HEK293 (cell line): ENCODE measurements around the gene FEM1A.

ENCODE experiments used
- BCL11A ChIP-seq: fragments of 450-650 bp; formaldehyde crosslinking; IDR thresholded peaks from 2 replicates; pipeline ENCODE4 v1.5.1; 2016; ENCODE audit warnings: low read depth, missing biosample characterization, missing genetic modification characterization
- GLI4 ChIP-seq: fragments of 450-650 bp; formaldehyde crosslinking; IDR thresholded peaks from 2 replicates; pipeline ENCODE4 v1.5.1; 2016; ENCODE audit warnings: missing biosample characterization, missing genetic modification characterization
- HOXA7 ChIP-seq: sonication (generic); formaldehyde crosslinking; IDR thresholded peaks from 2 replicates; pipeline ENCODE4 v1.8.1; 2022; ENCODE audit warnings: missing genetic modification reagents, borderline replicate concordance
- IKZF3 ChIP-seq: fragments of 450-650 bp; IDR thresholded peaks from 2 replicates; pipeline ENCODE4 v1.5.0; 2018; ENCODE audit warnings: missing biosample characterization, mild to moderate bottlenecking, missing genetic modification characterization, moderate library complexity
- KLF16 ChIP-seq: fragments of 450-650 bp; formaldehyde crosslinking; IDR thresholded peaks from 2 replicates; pipeline ENCODE4 v1.5.1; 2017; ENCODE audit warnings: missing biosample characterization, missing genetic modification characterization
- KLF8 ChIP-seq: fragments of 450-650 bp; formaldehyde crosslinking; IDR thresholded peaks from 2 replicates; pipeline ENCODE4 v1.5.1; 2016; ENCODE audit warnings: missing biosample characterization, missing genetic modification characterization
- MYNN ChIP-seq: fragments of 450-650 bp; formaldehyde crosslinking; IDR thresholded peaks from 2 replicates; pipeline ENCODE4 v1.5.1; 2016; ENCODE audit warnings: missing biosample characterization, missing genetic modification characterization, borderline replicate concordance
- SETDB1 ChIP-seq: IDR thresholded peaks from one replicate; pipeline ENCODE4 v1.6.1; 2017; ENCODE audit warnings: mild to moderate bottlenecking, low read length, moderate library complexity, mixed read lengths; ENCODE audit not compliant: insufficient read length
- SP2 ChIP-seq: fragments of 450-650 bp; formaldehyde crosslinking; IDR thresholded peaks from 2 replicates; pipeline ENCODE4 v1.5.1; 2016; ENCODE audit warnings: missing biosample characterization, missing genetic modification characterization
- SP7 ChIP-seq: fragments of 450-650 bp; formaldehyde crosslinking; IDR thresholded peaks from 2 replicates; pipeline ENCODE4 v1.5.1; 2016; ENCODE audit warnings: missing biosample characterization, missing genetic modification characterization
- YY1 ChIP-seq: fragments of 450-650 bp; formaldehyde crosslinking; IDR thresholded peaks from 2 replicates; pipeline ENCODE4 v1.5.1; 2018; ENCODE audit warnings: missing biosample characterization, missing genetic modification characterization
- ZBTB10 ChIP-seq: fragments of 450-650 bp; formaldehyde crosslinking; IDR thresholded peaks from 2 replicates; pipeline ENCODE4 v1.5.1; 2016; ENCODE audit warnings: missing biosample characterization, missing genetic modification characterization
- ZBTB8A ChIP-seq: fragments of 450-650 bp; formaldehyde crosslinking; IDR thresholded peaks from 2 replicates; pipeline ENCODE4 v1.5.1; 2016; ENCODE audit warnings: missing biosample characterization, missing genetic modification characterization
- ZEB2 ChIP-seq: fragments of 450-650 bp; formaldehyde crosslinking; IDR thresholded peaks from 2 replicates; pipeline ENCODE4 v1.5.1; 2016; ENCODE audit warnings: missing biosample characterization, missing genetic modification characterization
- ZFP37 ChIP-seq: fragments of 450-650 bp; formaldehyde crosslinking; IDR thresholded peaks from 2 replicates; pipeline ENCODE4 v1.5.1; 2016; ENCODE audit warnings: missing biosample characterization, missing genetic modification characterization
- ZNF184 ChIP-seq: fragments of 450-650 bp; IDR thresholded peaks from 2 replicates; pipeline ENCODE4 v1.5.1; 2018; ENCODE audit warnings: missing biosample characterization, mild to moderate bottlenecking, missing genetic modification characterization
- ZNF23 ChIP-seq: fragments of 450-650 bp; formaldehyde crosslinking; IDR thresholded peaks from 2 replicates; pipeline ENCODE4 v1.5.1; 2016; ENCODE audit warnings: missing biosample characterization, missing genetic modification characterization, borderline replicate concordance
- ZNF24 ChIP-seq: fragments of 450-650 bp; formaldehyde crosslinking; IDR thresholded peaks from 2 replicates; pipeline ENCODE4 v1.5.1; 2016; ENCODE audit warnings: missing biosample characterization, missing genetic modification characterization
- ZNF416 ChIP-seq: fragments of 450-650 bp; formaldehyde crosslinking; IDR thresholded peaks from 2 replicates; pipeline ENCODE4 v1.5.1; 2016; ENCODE audit warnings: missing biosample characterization, missing genetic modification characterization
- ZNF561 ChIP-seq: fragments of 450-650 bp; IDR thresholded peaks from 2 replicates; pipeline ENCODE4 v1.5.1; 2018; ENCODE audit warnings: missing biosample characterization, missing genetic modification characterization, borderline replicate concordance
- ZNF610 ChIP-seq: fragments of 450-650 bp; formaldehyde crosslinking; IDR thresholded peaks from 2 replicates; pipeline ENCODE4 v1.5.1; 2016; ENCODE audit warnings: missing biosample characterization, missing genetic modification characterization, borderline replicate concordance
- ZNF623 ChIP-seq: fragments of 450-650 bp; formaldehyde crosslinking; IDR thresholded peaks from 2 replicates; pipeline ENCODE4 v1.5.1; 2016; ENCODE audit warnings: missing biosample characterization, missing genetic modification characterization
- ZNF654 ChIP-seq: fragments of 450-650 bp; formaldehyde crosslinking; IDR thresholded peaks from 2 replicates; pipeline ENCODE4 v1.5.1; 2016; ENCODE audit warnings: low read depth, missing biosample characterization, missing genetic modification characterization
- ZNF670 ChIP-seq: fragments of 450-650 bp; formaldehyde crosslinking; IDR thresholded peaks from 2 replicates; pipeline ENCODE4 v1.5.1; 2016; ENCODE audit warnings: missing biosample characterization, missing genetic modification characterization, low read depth
- ZNF76 ChIP-seq: fragments of 450-650 bp; formaldehyde crosslinking; IDR thresholded peaks from 2 replicates; pipeline ENCODE4; 2016; ENCODE audit warnings: low read depth, missing biosample characterization, missing genetic modification characterization, borderline replicate concordance
- ZNF768 ChIP-seq: fragments of 450-650 bp; formaldehyde crosslinking; IDR thresholded peaks from 2 replicates; pipeline ENCODE4 v1.5.1; 2018; ENCODE audit warnings: missing biosample characterization, mild to moderate bottlenecking, missing genetic modification characterization
- ZXDB ChIP-seq: fragments of 450-650 bp; formaldehyde crosslinking; IDR thresholded peaks from 2 replicates; pipeline ENCODE4 v1.5.1; 2016; ENCODE audit warnings: missing biosample characterization, missing genetic modification characterization
- TF ChIP-seq, protein P1 (sequence below): fragments of 450-650 bp; formaldehyde crosslinking; IDR thresholded peaks from 2 replicates; pipeline ENCODE4 v1.5.1; 2017; ENCODE audit warnings: missing biosample characterization, missing genetic modification characterization
- TF ChIP-seq, protein P2 (sequence below): fragments of 450-650 bp; formaldehyde crosslinking; IDR thresholded peaks from 2 replicates; pipeline ENCODE4 v1.5.1; 2016; ENCODE audit warnings: missing biosample characterization, missing genetic modification characterization
- TF ChIP-seq, protein P3 (sequence below): fragments of 450-650 bp; formaldehyde crosslinking; IDR thresholded peaks from 2 replicates; pipeline ENCODE4 v1.5.1; 2016; ENCODE audit warnings: missing biosample characterization, missing genetic modification characterization, borderline replicate concordance
- TF ChIP-seq, protein P4 (sequence below): fragments of 450-650 bp; formaldehyde crosslinking; IDR thresholded peaks from 2 replicates; pipeline ENCODE4 v1.5.1; 2017; ENCODE audit warnings: missing biosample characterization, missing genetic modification characterization

FEM1A gene

GRCh38 chr19:4768934-4769777 lies 22.4 kb upstream of the FEM1A start (continued):
- TF ChIP-seq, protein P1, sequence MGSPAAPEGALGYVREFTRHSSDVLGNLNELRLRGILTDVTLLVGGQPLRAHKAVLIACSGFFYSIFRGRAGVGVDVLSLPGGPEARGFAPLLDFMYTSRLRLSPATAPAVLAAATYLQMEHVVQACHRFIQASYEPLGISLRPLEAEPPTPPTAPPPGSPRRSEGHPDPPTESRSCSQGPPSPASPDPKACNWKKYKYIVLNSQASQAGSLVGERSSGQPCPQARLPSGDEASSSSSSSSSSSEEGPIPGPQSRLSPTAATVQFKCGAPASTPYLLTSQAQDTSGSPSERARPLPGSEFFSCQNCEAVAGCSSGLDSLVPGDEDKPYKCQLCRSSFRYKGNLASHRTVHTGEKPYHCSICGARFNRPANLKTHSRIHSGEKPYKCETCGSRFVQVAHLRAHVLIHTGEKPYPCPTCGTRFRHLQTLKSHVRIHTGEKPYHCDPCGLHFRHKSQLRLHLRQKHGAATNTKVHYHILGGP (tag by site-specific recombination), result 0 out of 2 replicates have a peak, but pooled peaks have one; percentile 31
- TF ChIP-seq HOXA7, result peak; percentile 96
- TF ChIP-seq, protein P2, sequence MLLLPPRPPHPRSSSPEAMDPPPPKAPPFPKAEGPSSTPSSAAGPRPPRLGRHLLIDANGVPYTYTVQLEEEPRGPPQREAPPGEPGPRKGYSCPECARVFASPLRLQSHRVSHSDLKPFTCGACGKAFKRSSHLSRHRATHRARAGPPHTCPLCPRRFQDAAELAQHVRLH (tag by site-specific recombination), result peak; percentile 60
- TF ChIP-seq SP2, result peak; percentile 46; the same call in 1 of the 2 replicates
- TF ChIP-seq ZFP37 (tag by site-specific recombination), result peak; percentile 63; the same call in 1 of the 2 replicates
- TF ChIP-seq ZNF610 (tag by site-specific recombination), result peak; percentile 87
- TF ChIP-seq ZBTB10 (tag by site-specific recombination), result 0 out of 2 replicates have a peak, but pooled peaks have one; percentile 16
- TF ChIP-seq ZNF670 (tag by site-specific recombination), result no peak
- peak; percentile 82 for TF ChIP-seq IKZF3 (tag by site-specific recombination)
- 0 out of 2 replicates have a peak, but pooled peaks have one; percentile 7 for TF ChIP-seq ZNF623
- TF ChIP-seq ZEB2 (tag by site-specific recombination), result peak; percentile 96
- TF ChIP-seq KLF8 (tag by site-specific recombination), result peak; percentile 71
- TF ChIP-seq KLF16 (tag by site-specific recombination), result peak; percentile 39
- TF ChIP-seq ZNF416 (tag by site-specific recombination), result no peak
- TF ChIP-seq BCL11A, result 0 out of 2 replicates have a peak, but pooled peaks have one; percentile 34
- peak; percentile 80 for TF ChIP-seq ZXDB (tag by site-specific recombination)
- peak; percentile 81 for TF ChIP-seq ZNF24 (tag by site-specific recombination)
- TF ChIP-seq ZNF76 (tag by site-specific recombination), result 0 out of 2 replicates have a peak, but pooled peaks have one; percentile 14
- TF ChIP-seq SP7 (tag by site-specific recombination), result peak; percentile 75
- TF ChIP-seq ZNF768 (tag by site-specific recombination), result no peak
- TF ChIP-seq, protein P3, sequence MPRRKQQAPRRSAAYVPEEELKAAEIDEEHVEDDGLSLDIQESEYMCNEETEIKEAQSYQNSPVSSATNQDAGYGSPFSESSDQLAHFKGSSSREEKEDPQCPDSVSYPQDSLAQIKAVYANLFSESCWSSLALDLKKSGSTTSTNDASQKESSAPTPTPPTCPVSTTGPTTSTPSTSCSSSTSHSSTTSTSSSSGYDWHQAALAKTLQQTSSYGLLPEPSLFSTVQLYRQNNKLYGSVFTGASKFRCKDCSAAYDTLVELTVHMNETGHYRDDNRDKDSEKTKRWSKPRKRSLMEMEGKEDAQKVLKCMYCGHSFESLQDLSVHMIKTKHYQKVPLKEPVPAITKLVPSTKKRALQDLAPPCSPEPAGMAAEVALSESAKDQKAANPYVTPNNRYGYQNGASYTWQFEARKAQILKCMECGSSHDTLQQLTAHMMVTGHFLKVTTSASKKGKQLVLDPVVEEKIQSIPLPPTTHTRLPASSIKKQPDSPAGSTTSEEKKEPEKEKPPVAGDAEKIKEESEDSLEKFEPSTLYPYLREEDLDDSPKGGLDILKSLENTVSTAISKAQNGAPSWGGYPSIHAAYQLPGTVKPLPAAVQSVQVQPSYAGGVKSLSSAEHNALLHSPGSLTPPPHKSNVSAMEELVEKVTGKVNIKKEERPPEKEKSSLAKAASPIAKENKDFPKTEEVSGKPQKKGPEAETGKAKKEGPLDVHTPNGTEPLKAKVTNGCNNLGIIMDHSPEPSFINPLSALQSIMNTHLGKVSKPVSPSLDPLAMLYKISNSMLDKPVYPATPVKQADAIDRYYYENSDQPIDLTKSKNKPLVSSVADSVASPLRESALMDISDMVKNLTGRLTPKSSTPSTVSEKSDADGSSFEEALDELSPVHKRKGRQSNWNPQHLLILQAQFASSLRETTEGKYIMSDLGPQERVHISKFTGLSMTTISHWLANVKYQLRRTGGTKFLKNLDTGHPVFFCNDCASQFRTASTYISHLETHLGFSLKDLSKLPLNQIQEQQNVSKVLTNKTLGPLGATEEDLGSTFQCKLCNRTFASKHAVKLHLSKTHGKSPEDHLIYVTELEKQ (tag by site-specific recombination), result no peak
- TF ChIP-seq MYNN (tag by site-specific recombination), result peak; percentile 85
- TF ChIP-seq, protein P4, sequence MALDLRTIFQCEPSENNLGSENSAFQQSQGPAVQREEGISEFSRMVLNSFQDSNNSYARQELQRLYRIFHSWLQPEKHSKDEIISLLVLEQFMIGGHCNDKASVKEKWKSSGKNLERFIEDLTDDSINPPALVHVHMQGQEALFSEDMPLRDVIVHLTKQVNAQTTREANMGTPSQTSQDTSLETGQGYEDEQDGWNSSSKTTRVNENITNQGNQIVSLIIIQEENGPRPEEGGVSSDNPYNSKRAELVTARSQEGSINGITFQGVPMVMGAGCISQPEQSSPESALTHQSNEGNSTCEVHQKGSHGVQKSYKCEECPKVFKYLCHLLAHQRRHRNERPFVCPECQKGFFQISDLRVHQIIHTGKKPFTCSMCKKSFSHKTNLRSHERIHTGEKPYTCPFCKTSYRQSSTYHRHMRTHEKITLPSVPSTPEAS, result 0 out of 2 replicates have a peak, but pooled peaks have one; percentile 30
- no peak for TF ChIP-seq ZNF23 (tag by site-specific recombination)
- 0 out of 2 replicates have a peak, but pooled peaks have one; percentile 19 for TF ChIP-seq GLI4
- no peak for TF ChIP-seq SETDB1
- TF ChIP-seq YY1 (tag by site-specific recombination), result peak; percentile 45; the same call in 1 of the 2 replicates
- peak; percentile 37; the same call in 1 of the 2 replicates for TF ChIP-seq ZBTB8A
- TF ChIP-seq ZNF654 (tag by site-specific recombination), result peak; percentile 16
- peak; percentile 85; the same call in 1 of the 2 replicates for TF ChIP-seq ZNF184 (tag by site-specific recombination)
- TF ChIP-seq ZNF561, result peak; percentile 90; the same call in 1 of the 2 replicates
